ENCODE data around the gene DGKG. TPM values are rescaled to one million over a fixed set of nuclear protein-coding genes. Genes with fewer than 3 reads are reported as not detected.
A peak's percentile ranks its signal among the peaks of the same experiment; 100 is the strongest.

DGKG gene
- polyA plus RNA-seq (2011; rRNA removed) (11.5 and 13.2 TPM in 2 replicates), polyA plus RNA-seq (2017; fragmentation: RNase III; extraction: RNeasy Plus Mini Kit Qiagen cat#74134 plus additional on column Dnase treatment) (13.3 to 17.1 TPM (median 15.3 TPM) in 3 replicates), polyA minus RNA-seq (2011; rRNA and poly(A)+ RNA removed) (15.7 and 17.0 TPM in 2 replicates)
- polyA plus RNA-seq (2012; cell fraction: cytosol; rRNA removed): 9.8 and 10.0 TPM in 2 replicates
- polyA plus RNA-seq (2012; cell fraction: nucleus; rRNA removed): 3.0 and 3.7 TPM in 2 replicates

GRCh38 chr3:186361762-186362536 lies at the start of gene DGKG:
Gene DGKG, minus strand, starts transcription at chr3:186362234. Its CDS starts 41,775 bp downstream, at chr3:186320459.
- peak within 1 kb of the TSS; percentile 76 for H3K4me2 ChIP-seq
- WGBS (ENCODE audit: missing lambda C conversion rate): 14% methylated on average over 11 of the region's 62 CpGs
- H3K4me3 ChIP-seq: peak within 1 kb of the TSS; percentile 48
- ATAC-seq (peak; percentile 84 to 95), DNase-seq (ENCODE audit: low read depth in 1 of 2, low spot score in 1 of 2) (peak; percentile 8 to 52), FAIRE-seq (no peak)
- no peak for TF ChIP-seq MAX (IDR thresholded peaks at IDR 0.05)
- TF ChIP-seq, protein P1, sequence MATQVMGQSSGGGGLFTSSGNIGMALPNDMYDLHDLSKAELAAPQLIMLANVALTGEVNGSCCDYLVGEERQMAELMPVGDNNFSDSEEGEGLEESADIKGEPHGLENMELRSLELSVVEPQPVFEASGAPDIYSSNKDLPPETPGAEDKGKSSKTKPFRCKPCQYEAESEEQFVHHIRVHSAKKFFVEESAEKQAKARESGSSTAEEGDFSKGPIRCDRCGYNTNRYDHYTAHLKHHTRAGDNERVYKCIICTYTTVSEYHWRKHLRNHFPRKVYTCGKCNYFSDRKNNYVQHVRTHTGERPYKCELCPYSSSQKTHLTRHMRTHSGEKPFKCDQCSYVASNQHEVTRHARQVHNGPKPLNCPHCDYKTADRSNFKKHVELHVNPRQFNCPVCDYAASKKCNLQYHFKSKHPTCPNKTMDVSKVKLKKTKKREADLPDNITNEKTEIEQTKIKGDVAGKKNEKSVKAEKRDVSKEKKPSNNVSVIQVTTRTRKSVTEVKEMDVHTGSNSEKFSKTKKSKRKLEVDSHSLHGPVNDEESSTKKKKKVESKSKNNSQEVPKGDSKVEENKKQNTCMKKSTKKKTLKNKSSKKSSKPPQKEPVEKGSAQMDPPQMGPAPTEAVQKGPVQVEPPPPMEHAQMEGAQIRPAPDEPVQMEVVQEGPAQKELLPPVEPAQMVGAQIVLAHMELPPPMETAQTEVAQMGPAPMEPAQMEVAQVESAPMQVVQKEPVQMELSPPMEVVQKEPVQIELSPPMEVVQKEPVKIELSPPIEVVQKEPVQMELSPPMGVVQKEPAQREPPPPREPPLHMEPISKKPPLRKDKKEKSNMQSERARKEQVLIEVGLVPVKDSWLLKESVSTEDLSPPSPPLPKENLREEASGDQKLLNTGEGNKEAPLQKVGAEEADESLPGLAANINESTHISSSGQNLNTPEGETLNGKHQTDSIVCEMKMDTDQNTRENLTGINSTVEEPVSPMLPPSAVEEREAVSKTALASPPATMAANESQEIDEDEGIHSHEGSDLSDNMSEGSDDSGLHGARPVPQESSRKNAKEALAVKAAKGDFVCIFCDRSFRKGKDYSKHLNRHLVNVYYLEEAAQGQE (IDR thresholded peaks at IDR 0.05): no peak
- no peak for TF ChIP-seq ZNF302 (CRISPR knock-in tag; IDR thresholded peaks at IDR 0.05)
- TF ChIP-seq MAZ (IDR thresholded peaks at IDR 0.05; ENCODE audit: borderline replicate concordance, low read depth, low read length): no peak
- TF ChIP-seq ZC3H11A (IDR thresholded peaks at IDR 0.05): no peak
- no peak for TF ChIP-seq SMC3 (IDR thresholded peaks at IDR 0.05)
- TF ChIP-seq BHLHE40 (IDR thresholded peaks at IDR 0.05; ENCODE audit: low read depth, low read length): no peak
- no peak for TF ChIP-seq CBX2 (IDR thresholded peaks at IDR 0.05; ENCODE audit: borderline replicate concordance, low read depth)
- no peak for TF ChIP-seq POLR2A (IDR thresholded peaks at IDR 0.05; ENCODE audit: low read length)
- TF ChIP-seq, protein P2, sequence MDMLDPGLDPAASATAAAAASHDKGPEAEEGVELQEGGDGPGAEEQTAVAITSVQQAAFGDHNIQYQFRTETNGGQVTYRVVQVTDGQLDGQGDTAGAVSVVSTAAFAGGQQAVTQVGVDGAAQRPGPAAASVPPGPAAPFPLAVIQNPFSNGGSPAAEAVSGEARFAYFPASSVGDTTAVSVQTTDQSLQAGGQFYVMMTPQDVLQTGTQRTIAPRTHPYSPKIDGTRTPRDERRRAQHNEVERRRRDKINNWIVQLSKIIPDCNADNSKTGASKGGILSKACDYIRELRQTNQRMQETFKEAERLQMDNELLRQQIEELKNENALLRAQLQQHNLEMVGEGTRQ (IDR thresholded peaks at IDR 0.05): no peak
- TF ChIP-seq, protein P3, sequence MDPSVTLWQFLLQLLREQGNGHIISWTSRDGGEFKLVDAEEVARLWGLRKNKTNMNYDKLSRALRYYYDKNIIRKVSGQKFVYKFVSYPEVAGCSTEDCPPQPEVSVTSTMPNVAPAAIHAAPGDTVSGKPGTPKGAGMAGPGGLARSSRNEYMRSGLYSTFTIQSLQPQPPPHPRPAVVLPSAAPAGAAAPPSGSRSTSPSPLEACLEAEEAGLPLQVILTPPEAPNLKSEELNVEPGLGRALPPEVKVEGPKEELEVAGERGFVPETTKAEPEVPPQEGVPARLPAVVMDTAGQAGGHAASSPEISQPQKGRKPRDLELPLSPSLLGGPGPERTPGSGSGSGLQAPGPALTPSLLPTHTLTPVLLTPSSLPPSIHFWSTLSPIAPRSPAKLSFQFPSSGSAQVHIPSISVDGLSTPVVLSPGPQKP (IDR thresholded peaks at IDR 0.05; ENCODE audit: low read depth, low read length): no peak
- TF ChIP-seq, protein P4, sequence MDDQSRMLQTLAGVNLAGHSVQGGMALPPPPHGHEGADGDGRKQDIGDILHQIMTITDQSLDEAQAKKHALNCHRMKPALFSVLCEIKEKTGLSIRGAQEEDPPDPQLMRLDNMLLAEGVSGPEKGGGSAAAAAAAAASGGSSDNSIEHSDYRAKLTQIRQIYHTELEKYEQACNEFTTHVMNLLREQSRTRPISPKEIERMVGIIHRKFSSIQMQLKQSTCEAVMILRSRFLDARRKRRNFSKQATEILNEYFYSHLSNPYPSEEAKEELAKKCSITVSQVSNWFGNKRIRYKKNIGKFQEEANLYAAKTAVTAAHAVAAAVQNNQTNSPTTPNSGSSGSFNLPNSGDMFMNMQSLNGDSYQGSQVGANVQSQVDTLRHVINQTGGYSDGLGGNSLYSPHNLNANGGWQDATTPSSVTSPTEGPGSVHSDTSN (IDR thresholded peaks at IDR 0.05): no peak
- TF ChIP-seq HOXB5 (CRISPR knock-in tag; IDR thresholded peaks at IDR 0.05): no peak
- TF ChIP-seq, protein P5, sequence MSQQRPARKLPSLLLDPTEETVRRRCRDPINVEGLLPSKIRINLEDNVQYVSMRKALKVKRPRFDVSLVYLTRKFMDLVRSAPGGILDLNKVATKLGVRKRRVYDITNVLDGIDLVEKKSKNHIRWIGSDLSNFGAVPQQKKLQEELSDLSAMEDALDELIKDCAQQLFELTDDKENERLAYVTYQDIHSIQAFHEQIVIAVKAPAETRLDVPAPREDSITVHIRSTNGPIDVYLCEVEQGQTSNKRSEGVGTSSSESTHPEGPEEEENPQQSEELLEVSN (IDR thresholded peaks at IDR 0.05; ENCODE audit: borderline replicate concordance, low read depth): no peak
- no peak for TF ChIP-seq RFX5 (IDR thresholded peaks at IDR 0.05)
- TF ChIP-seq KDM1A (IDR thresholded peaks at IDR 0.05; ENCODE audit: low read depth): no peak
- no peak for TF ChIP-seq NFE2L2 (conservative IDR thresholded peaks at IDR 0.05; ENCODE audit: low read length)
- no peak for TF ChIP-seq EHF (CRISPR knock-in tag; IDR thresholded peaks at IDR 0.05)
- H3K4me1 ChIP-seq: 0 out of 3 replicates have a peak, but pooled peaks cover 5% of the 10 kb centered on the region
- ChIA-PET POLR2A (no interaction called here), CTCF (no interaction called here)
- H3K27ac ChIP-seq: 0 out of 6 replicates have a peak within 1 kb of the TSS, but pooled peaks of 1 of the 2 experiments have one; percentile 53
- no peaks in the 10 kb centered on the region for H3K9me3 ChIP-seq

Measured in A549 (cell line).